Stimulated activated CD8-positive, alpha-beta memory T cell treated with anti-CD3 and anti-CD28 coated beads, Interleukin-2, amount 100 ng/mL, for 48 hours (primary cell): Measurements from ENCODE around the gene DLG2.

ENCODE experiments used
- DNase-seq, 2 donors: peaks; one replicate each; pipeline ENCODE4 v3.0.0-alpha.2; 2020; ENCODE audit warnings: low read depth in 2 of 2

DLG2 gene

DNA sequence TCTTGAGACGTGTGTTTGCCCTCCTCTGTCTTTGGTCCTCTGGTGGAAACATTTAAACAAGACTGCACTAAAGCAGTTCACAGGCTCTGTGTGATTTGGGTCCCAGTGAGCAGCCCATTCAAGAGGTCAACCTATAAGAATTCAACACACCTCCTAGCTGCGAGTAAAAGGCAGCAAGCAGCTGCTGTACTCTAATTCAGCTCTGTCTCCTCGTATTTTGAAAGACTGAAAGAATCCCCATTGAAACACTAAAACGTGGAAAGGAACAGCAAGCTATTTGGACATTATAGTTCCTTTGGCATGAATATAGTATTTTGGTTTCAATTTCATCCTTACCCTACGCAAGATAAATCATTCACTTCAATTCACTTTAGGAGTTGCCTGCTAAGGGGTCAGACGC, 1046.7 kb downstream of the DLG2 start:
- no peak for DNase-seq

DNA sequence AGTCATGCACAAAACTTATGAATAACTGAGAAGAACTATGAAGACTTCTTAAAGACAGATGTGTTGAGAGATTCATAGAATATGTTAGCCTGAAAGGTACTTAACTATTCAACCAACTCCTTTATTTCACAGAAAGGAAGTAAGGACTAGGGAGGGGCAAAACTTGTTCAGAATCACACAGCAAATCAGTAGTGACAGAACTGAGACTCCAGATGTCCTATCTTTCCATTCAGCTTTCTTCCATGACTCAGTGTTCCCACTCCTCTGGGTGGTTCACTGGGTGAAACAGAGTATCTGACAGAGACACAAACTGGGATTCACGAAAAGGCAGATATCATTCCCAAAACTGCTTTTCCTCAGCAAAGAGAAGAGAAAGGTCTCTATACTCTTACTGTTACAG, 1053.3 kb downstream of the DLG2 start:
- no peak for DNase-seq

DNA sequence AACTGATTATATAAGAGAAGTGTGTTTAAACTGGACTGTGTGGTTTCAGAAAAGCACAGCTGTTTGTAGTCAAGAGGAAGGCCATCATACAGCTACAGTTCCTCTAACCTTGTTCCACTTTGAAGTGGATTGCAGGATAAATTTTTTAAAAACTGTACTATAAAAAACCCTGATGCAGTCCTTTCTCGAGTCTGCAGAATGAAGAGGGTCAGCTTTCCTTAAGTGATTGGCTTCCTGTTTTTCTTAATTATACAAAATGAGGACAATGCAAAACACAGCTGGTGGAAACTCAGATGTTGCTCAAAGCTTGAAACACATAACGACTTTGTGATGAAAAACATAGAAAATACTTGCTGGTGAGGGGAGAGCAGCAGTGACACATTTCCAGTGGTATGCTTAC, 1060.5 kb downstream of the DLG2 start:
- no peak for DNase-seq

- DNase-seq = no peak
Observed at GRCh38 chr11:84564867-84565184, 1062.3 kb downstream of the DLG2 start.

- peak in 1 of 2 donors; percentile 1 for DNase-seq
Observed at GRCh38 chr11:84564180-84564866, 1062.8 kb downstream of the DLG2 start.

DNA sequence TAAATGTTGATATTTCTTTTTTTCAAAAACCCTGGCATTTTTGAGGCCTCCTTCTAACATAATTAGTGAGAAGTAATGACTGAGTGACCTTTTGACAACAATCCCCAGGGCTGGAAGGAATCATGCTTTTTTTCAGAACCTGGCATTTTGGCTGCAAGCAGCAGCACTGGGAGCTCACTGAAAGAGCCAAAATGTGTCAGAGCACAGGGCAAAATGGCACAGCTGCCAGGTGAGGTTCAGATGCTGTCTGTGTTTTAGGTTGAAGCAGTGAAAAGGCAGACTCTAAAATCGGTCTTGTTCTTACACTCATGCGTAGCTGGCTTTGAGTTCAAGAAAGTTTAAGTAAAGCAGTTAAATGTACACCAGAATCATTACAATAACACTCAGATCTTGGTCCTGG, 1063.8 kb downstream of the DLG2 start:
- no peak for DNase-seq

- DNase-seq = no peak
Observed at GRCh38 chr11:84560206-84560605, 1066.9 kb downstream of the DLG2 start.

DNA sequence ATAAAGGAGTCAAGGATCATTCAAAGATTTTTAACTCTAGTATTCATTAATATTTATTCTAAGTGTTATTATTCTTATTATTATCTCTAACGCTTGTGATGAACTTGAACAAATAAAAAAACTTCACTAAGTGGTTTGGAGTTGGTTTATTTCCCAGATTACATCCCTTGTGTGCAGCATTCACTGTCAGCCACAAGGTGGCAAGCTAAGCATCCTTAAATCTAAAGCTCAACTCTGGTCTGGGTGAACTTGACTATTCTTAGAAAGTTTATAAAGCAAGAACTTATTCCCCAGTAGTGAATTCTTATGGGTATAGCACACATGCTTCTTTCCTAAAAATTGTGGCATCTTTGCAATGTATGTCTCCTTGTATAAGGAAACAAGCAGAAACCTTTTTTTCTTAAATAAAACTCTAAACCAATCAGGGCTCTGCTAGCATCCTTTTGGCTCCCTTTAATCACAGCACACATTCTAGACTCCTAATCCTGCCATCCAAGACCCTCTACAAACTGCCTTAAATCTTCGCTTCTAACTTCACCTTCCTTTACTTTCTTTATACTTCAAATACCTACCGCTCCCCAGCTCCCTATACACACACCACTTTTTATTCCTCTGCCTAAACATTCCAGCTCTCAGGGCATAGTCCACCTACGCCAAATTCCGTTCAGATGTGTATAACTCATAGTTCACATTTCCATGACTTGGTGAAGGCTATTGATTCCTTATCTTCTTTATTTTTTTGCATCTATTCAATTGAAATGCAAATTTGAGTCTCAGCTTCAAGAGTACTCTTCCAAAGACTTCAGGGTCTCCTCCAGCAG, 1068.8 kb downstream of the DLG2 start:
- no peak for DNase-seq

- DNase-seq = no peak
Observed at GRCh38 chr11:84552791-84553190, 1074.4 kb downstream of the DLG2 start.

DNA sequence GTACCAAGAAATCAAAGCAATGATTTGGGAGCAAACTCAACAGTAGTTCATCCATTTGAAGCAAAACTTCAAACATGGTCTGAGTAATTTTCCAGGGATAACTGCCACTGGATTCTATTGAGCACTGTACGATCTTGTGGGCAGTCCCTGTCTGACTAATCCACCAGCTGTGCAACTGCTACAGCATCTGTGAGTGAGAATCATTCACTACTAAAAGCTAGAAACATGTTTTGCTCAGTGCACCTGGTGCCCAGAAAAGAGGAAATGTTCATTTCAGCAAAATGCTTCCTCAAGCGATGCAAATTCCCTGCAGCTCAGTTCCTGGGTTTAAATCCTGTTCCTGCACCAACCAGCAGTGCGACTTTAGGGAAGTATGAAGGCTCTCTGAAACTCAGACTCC, 1077.9 kb downstream of the DLG2 start:
- DNase-seq = no peak

GRCh38 chr11:84544566-84544965, 1082.6 kb downstream of the DLG2 start:
- DNase-seq = no peak

DNA sequence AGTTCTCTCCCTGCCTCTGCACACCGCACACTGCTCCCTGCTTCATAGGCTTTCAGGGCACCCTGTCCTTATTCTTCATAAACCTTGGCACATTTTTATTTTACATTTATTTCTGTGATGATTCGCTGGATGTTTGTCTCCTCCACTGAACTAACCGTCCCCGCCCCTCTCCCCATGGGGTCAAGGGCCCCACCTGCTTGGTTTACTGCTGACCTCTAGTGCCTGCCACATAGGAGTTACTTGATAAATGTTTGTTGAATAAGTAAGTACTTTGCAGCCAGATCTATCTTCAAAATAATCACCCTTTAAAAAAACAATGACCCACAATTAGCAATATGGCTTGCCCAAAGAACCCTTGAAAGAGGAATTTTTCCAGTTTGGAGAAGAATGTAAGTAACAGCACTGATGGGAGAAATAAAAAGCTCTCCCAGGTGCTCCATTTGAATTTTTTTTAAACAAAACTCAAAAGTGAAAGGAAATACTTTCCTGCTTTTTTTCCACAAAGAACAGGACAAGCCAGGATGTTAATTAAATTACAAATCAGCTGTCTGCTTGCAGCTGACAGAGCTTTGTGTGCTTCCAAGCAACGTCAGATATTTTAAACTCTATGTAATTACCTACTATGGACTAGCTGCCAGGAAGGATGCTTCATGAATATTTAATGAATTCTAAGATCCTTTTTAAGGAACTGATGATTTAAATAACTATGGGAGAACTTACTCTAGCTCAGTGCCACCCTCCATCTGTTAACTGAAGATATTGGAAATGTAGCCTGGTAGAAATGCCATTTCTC, 1083.6 kb downstream of the DLG2 start:
- DNase-seq = no peak

GRCh38 chr11:84541731-84542340, 1085.3 kb downstream of the DLG2 start:
- DNase-seq = no peak

- DNase-seq = no peak
Observed at GRCh38 chr11:84536456-84536855, 1090.7 kb downstream of the DLG2 start.

DNA sequence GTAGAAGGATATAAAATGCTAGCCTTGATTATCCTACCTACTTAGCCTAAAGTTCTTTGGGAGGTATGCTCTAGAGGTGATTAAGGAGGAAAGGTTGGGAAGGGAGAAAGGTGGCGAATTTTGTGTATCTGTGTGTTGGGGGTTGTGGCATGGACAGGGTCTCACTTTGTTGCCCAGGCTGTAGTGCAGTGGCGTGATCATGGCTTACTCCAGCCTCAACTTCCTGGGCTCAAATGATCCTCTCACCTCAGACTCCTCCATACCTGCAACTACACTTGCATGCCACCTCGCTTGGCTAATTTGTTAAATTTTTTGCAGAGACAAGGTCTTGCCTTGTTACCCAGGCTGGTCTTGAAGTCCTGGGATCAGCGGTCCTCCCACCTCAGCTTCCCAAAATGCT, 1094.8 kb downstream of the DLG2 start:
- DNase-seq = no peak

DNA sequence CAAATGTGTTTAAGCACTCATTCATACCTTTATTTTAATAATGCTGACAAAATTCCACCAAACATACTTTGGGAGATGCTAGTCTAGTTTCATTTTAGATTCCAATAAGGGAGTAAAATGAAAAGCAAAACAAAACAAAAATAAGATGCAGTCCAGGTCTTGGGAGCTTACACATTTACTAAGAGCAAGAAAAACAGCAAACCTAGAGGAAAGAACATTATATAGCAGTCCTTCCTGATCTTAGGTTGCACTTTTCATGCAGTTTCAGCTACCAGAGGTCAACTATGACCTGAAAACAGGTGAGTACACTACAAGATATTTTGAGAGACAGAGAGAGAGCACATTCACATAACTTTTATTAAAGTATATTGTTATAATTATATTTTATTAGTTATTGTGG, 1100.9 kb downstream of the DLG2 start:
- DNase-seq = no peak

DNA sequence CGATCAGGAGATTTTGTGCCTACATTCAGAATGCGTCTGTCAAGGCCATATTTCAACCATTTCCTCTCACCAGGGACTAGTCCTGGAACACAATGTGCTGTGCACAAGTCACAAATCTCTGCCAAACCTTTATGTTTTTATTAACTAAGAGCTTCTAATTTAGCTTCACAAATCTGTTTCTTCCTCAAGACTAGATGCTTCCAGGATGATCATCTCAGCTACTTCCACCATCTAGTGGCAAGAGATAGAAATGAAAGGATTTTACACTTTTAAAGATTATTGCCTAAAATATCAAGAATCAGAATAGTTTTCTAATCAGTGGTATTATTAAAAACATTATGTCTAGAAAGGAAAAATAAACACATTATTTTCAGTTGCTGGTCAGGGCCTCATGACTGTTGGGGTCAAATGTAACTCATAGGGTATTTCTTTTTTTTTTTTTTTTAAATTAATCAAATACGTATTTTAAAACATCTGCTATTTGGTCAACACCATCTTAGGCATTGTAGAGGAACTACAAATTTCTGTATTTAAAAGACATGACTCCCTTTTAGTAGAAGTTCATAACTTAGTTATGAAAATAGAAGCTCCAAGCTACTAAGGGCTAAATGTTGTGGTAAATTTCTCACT, 1102.6 kb downstream of the DLG2 start:
- DNase-seq = no peak

DNA sequence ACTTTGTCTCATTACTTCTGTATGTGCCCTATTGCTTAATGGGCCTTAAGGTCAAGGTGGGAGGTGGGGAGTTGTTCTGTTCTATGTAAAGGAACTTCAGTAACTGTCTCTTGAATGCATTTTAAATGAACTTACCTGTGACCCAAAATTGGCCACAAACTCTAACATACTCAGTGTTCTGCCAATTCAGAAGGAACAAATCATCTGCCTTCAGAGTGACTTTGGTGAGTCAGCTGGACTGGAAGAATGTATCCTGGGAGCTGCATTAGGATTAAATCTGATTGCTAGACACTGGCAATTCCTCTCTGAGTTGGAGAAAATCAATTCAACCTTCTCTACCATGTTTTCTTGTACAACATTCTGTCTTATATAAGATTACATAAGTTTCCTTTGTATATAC, 1104.8 kb downstream of the DLG2 start:
- no peak for DNase-seq

DNA sequence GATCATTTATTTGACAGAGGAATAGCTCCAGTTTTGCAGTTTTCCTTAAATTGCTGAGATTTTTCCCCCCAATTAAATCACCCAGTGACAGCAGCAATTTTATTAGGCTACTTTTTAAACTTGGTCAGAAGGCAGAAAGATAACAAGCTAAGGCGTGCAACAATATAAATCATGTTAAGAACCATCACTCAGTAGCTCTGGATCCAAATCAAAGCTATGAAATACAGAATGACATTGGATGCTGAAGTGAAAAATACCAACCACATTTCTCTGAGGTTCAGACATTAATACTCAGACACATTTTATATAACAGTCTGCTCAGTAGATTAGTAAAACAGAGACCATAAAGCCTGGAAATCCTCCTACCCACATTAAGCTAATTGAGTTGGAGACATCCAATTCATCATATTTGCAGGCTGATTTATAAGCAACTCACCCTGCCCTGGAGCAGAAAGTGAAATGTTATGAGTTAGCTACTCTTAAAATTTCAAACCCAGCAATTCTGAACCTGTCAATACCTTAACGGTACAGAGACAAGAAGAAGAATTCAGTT, 1108.4 kb downstream of the DLG2 start:
- no peak for DNase-seq

DNA sequence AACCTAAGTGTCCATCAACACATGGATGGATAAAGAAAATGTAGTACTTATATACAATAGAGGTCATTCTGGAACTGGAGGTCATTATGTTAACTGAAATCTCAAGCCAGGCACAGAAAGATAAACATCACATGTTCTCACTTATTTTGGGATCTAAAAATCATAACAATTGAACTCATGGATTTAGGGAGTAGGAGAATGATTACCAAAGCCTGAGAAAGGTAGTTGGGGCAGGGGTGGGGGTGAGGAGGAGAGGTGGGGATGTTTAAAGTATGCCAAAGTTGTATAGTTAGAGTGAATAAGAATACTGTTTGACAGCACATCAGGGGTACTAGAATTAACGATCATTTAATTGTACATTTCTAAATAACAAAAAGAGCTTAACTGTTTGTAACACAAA, 1112.7 kb downstream of the DLG2 start:
- DNase-seq = no peak

DNA sequence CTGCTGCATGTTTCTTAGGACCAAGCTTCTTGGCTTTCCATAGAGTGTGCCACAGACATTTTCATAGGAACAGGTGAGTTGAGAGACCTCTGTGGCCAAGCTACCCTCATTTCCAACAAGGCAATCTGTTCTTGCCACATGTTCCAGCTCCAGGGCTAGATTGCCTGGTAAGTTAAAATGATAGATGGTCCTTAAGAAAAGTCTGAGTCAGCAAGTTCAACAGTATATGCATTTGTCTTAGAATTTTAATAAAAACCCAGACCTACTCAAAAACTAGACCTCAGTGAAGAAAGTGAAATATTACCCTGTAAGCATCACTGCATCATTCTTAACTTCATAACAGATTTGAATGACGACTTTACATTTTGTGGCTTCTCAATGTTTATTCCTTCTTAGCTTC, 1123.6 kb downstream of the DLG2 start:
- no peak for DNase-seq

- DNase-seq = no peak
Observed at GRCh38 chr11:84501750-84502149, 1125.4 kb downstream of the DLG2 start.
